Activated CD8-positive, alpha-beta memory T cell treated with anti-CD3 and anti-CD28 coated beads, Interleukin-2, amount 50 U/mL, for 24 hours (primary cell): ENCODE measurements around the gene UGT1A9.
"Not testable (repeated sequence)": the region's sequence is repeated elsewhere in the genome, so short reads cannot be mapped to it uniquely, and the experiment has no call there.

Source experiments
- DNase-seq: peaks from one replicate; pipeline ENCODE4 v3.0.0-alpha.2; 2020; ENCODE audit errors: extremely low read depth

The UGT1A9 gene

GRCh38 chr2:233711312-233712008 lies 39.8 kb downstream of the UGT1A9 start:
- peak; percentile 12 for DNase-seq

DNA sequence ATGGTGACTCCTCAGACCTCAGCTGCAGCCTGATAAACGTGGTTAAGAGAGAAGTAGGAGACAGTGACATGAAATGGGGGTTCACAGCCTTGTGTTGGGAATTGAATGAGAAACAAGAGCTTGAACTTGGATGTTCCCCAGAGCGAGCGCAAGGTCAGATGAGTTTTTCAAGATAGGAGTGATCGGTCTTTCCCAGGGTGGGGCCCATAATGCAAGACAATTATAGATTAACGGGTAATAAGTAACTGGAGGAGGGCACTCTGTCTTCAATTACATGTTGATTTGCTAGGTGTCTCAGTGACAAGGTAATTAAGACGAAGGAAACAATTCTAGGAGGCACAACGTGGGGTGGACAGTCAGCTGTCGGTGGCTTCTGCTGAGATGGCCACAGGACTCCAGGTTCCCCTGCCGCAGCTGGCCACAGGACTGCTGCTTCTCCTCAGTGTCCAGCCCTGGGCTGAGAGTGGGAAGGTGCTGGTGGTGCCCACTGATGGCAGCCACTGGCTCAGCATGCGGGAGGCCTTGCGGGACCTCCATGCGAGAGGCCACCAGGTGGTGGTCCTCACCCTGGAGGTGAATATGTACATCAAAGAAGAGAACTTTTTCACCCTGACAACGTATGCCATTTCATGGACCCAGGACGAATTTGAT lies 41.0 kb downstream of the UGT1A9 start, which contains the start of gene UGT1A5:
Gene UGT1A5 (plus strand): TSS at position 297 of the 651 bp plus-strand sequence. CDS start 85 bp downstream, at position 382.
- DNase-seq, result no peak

DNA sequence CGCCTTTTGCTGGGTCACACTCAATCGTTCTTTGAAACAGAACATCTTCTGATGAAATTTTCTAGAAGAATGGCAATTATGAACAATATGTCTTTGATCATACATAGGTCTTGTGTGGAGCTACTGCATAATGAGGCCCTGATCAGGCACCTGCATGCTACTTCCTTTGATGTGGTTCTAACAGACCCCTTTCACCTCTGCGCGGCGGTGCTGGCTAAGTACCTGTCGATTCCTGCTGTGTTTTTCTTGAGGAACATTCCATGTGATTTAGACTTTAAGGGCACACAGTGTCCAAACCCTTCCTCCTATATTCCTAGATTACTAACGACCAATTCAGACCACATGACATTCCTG lies 41.5 kb downstream of the UGT1A9 start:
- no peak for DNase-seq

- no peak for DNase-seq
Measured at GRCh38 chr2:233714121-233714520, 42.4 kb downstream of the UGT1A9 start.

- no peak for DNase-seq
Measured at GRCh38 chr2:233718552-233718951, 46.9 kb downstream of the UGT1A9 start, which contains the start of gene UGT1A4. UGT1A4 (plus strand) TSS chr2:233718736; CDS start chr2:233718821, 85 bp downstream.

GRCh38 chr2:233728723-233729301 lies 57.1 kb downstream of the UGT1A9 start, which contains the start of gene UGT1A3:
UGT1A3 (plus strand) TSS chr2:233729042; CDS start chr2:233729127, 85 bp downstream.
- DNase-seq, result no peak

DNA sequence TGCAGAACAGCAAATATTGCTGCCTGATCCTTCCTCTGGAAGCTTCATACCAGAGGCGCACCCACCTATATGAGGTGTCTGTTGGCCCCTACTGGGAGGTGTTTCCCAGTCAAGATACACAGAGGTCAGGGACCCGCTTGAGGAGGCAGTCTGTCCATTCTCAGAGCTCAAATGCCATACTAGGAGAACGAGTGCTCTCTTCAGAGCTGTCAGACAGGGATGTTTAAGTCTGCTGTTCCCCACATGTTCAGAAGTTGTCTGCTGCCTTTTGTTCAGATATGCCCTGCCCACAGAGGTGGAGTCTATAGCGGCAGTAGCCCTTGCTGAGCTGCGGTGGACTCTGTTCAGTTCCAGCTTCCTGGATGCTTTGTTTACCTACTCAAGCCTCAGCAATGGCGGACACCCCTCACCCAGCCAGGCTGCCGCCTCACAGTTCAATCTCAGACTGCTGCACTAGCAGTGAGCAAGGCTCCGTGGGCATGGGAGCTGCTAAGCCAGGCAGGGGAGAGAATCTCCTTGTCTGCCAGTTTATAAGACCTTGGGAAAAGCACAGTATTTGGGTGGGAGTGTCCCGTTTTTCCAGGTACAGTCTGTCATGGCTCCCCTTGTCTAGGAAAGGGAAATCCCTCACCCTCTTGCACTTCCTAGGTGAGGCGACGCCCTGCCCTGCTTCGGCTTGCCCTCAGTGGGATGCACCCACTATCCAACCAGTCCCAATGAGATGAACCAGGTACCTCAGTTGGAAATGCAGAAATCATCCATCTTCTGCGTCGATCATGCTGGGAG lies 65.4 kb downstream of the UGT1A9 start:
- not testable (repeated sequence) for DNase-seq

DNA sequence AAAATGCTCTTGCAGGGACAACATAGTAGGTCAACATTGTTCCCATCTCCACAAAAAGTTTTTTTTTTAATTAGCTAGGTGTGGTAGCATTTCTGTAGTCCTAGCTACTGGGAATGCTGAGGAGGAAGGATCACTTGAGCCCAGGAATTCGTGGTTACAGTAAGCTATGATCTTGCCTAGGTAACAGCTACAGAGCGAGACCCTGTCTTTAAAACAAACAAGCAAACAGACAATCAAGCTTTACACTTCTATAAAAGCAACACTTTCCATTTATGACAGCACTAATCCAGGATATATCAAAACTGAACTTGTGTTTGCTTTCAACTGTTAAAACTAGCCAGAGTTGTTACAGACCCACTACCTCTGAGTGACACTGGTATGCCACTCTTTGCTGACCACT lies 69.2 kb downstream of the UGT1A9 start:
- DNase-seq, result no peak

DNA sequence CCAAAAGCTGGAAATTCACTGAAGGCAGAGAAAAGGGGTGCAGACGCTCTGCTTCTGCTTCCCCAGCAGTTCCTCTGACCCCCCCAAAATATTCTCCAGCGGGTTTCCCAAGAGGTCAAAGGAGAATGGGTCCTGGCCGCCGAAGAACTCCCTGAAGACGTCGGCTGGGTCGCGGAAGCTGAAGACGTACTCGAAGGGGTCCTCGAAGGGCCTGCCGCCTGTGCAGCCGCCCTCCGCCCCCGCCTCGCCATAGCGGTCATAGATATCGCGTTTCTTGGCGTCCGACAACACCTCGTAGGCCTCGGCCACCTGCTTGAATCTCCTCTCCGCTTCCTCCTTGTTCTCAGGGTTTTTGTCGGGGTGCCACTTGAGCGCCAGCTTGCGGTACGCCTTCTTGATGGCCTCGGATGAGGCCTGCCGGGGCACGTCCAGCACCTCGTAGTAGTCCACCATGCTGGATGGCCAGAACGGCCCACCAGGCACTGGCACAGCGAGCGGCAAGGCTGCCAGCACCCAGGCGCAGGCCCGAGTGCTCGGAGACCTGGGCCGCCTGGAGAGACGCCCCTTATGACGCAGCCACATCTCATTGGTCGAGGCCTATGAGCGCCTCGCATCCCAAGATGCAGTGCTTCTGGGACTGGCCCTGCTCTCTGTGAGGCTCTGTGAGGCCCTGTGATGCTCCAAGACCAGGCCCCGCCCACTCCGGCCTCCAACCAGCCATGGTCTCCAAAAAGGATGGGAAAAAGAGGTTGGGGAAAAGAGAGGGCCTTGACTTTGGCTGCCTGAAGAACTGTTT lies 72.0 kb downstream of the UGT1A9 start:
- no peak for DNase-seq

- no peak for DNase-seq
Measured at GRCh38 chr2:233745073-233745755, 73.5 kb downstream of the UGT1A9 start.

GRCh38 chr2:233745838-233746237 lies 74.1 kb downstream of the UGT1A9 start:
- not testable (repeated sequence) for DNase-seq

GRCh38 chr2:233746475-233747282 lies 75.0 kb downstream of the UGT1A9 start:
- DNase-seq, result no peak

DNA sequence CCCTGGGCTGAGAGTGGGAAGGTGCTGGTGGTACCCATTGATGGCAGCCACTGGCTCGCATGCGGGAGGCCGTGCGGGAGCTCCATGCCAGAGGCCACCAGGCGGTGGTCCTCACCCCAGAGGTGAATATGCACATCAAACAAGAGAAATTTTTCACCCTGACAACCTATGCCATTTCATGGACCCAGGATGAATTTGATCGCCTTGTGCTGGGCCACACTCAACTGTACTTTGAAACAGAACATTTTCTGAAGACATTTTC lies 75.5 kb downstream of the UGT1A9 start:
- DNase-seq, result no peak

GRCh38 chr2:233750689-233751088 lies 79.0 kb downstream of the UGT1A9 start:
- DNase-seq, result not testable (repeated sequence)

DNA sequence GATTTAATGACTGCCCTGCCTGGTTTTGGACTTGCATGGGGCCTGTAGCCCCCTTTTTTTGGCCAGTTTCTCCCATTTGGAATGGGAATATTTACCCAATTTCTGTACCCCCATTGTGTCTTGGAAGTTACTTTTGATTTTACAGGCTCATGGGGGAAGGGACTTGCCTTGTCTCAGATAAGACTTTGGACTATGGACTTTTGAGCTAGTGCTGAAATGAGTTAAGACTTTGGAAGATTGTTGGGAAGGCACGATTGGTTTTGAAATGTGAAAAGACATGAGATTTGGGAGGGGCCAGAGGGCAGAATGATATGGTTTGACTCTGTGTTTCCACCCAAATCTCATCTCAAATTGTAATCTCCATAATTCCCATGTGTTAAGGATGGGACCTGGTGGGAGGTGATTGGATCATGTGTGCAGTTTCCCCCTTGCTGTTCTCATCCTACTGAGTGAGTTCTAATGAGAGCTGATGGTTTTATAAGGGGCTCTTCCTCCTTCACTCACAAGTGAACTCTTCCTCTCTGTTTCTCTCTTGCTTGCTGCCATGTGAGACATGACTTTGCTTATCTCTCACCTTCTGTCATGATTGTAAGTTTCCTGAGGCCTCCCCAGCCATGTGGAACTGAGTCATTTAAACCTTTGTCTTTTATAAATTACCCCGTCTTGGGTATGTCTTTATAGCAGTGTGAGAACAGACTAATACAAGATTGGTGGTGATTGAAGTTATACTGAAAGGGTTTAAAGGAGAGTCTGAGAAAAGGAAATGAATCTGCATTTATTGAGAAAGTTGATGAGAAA lies 79.7 kb downstream of the UGT1A9 start:
- not testable (repeated sequence) for DNase-seq

GRCh38 chr2:233754872-233755611 lies 83.3 kb downstream of the UGT1A9 start:
- no peak for DNase-seq

DNA sequence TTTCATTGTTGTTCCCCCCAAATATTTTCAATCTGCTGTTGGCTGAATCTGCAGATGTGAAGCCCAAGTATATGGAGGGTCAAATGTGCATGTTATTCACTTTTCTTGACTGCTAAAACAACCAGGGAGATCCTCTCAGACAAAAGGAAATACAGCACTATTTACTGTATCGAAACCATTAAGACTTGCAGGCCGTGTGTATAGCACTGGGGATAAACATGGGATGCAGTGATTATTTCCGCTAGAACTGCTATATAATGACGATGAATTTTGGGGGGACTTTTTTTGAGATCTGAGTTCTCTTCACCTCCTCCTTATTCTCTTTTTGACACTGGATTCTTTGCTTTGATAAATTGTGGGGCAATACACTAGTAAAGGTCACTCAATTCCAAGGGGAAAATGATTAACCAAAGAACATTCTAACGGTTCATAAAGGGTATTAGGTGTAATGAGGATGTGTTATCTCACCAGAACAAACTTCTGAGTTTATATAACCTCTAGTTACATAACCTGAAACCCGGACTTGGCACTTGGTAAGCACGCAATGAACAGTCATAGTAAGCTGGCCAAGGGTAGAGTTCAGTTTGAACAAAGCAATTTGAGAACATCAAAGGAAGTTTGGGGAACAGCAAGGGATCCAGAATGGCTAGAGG lies 84.9 kb downstream of the UGT1A9 start:
- DNase-seq, result no peak

DNA sequence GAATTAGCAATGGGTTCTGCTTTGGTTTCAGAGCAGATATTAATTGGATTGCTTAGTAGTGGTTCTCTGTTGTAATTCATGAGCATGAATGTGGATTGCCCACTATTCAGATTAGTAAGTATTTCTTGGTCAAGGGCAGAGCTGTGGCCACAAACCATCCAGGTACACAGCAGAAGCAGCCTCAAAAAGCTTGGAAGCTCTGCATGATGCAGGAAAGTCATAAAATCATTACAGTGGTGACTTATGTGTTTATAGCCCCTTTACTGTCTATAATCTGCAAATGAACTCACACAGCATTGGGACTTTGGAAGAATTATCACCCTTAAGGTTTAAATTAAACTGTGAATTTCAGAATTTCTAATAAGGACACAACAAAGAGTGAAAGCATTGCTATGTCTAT lies 86.4 kb downstream of the UGT1A9 start:
- DNase-seq, result no peak
